Stimulated activated CD8-positive, alpha-beta memory T cell treated with anti-CD3 and anti-CD28 coated beads, Interleukin-2, amount 100 ng/mL, for 1 hour (primary cell): ENCODE results near the gene ZSCAN5A.
"Not testable (repeated sequence)": the region's sequence is repeated elsewhere in the genome, so short reads cannot be mapped to it uniquely, and the experiment has no call there.

Experiments used
- DNase-seq, 2 donors: peaks; one replicate each; pipeline ENCODE4 v3.0.0-alpha.2; 2020; ENCODE audit warnings: low read depth in 2 of 2

ZSCAN5A gene

GRCh38 chr19:56314381-56315076 lies at the start of gene ZSCAN5A:
Gene ZSCAN5A, minus strand, starts transcription at chr19:56314839. Its CDS starts 89,793 bp downstream, at chr19:56225046.
- peak; percentile 92 to 96 for DNase-seq

- no peak for DNase-seq
Measured at GRCh38 chr19:56360841-56361240, 46.2 kb upstream of the ZSCAN5A start.

GRCh38 chr19:56356944-56357343 lies 42.3 kb upstream of the ZSCAN5A start:
- no peak for DNase-seq

GRCh38 chr19:56355517-56355916 lies 40.9 kb upstream of the ZSCAN5A start:
- DNase-seq: no peak

GRCh38 chr19:56351208-56351607 lies 36.6 kb upstream of the ZSCAN5A start:
- DNase-seq: no peak

- peak in 1 of 2 donors; percentile 15 for DNase-seq
Measured at GRCh38 chr19:56350416-56351045, 35.9 kb upstream of the ZSCAN5A start.

- no peak for DNase-seq
Measured at GRCh38 chr19:56348289-56348877, 33.7 kb upstream of the ZSCAN5A start.

- no peak for DNase-seq
Measured at GRCh38 chr19:56347163-56347778, 32.6 kb upstream of the ZSCAN5A start.

GRCh38 chr19:56341948-56342347 lies 27.3 kb upstream of the ZSCAN5A start:
- no peak for DNase-seq

- DNase-seq: not testable (repeated sequence)
Measured at GRCh38 chr19:56339031-56339430, 24.4 kb upstream of the ZSCAN5A start.

GRCh38 chr19:56337077-56337476 lies 22.4 kb upstream of the ZSCAN5A start:
- DNase-seq: not testable (repeated sequence)

GRCh38 chr19:56335371-56335770 lies 20.7 kb upstream of the ZSCAN5A start:
- DNase-seq: not testable (repeated sequence)

GRCh38 chr19:56333506-56333905 lies 18.9 kb upstream of the ZSCAN5A start:
- DNase-seq: no peak

- no peak for DNase-seq
Measured at GRCh38 chr19:56332695-56333094, 18.1 kb upstream of the ZSCAN5A start.

GRCh38 chr19:56324436-56324835 lies 9.8 kb upstream of the ZSCAN5A start:
- no peak for DNase-seq

GRCh38 chr19:56321989-56322440 lies 7.4 kb upstream of the ZSCAN5A start:
- no peak for DNase-seq

- no peak for DNase-seq
Measured at GRCh38 chr19:56321254-56321988, 6.8 kb upstream of the ZSCAN5A start.

- no peak for DNase-seq
Measured at GRCh38 chr19:56319991-56320390, 5.4 kb upstream of the ZSCAN5A start.

GRCh38 chr19:56317749-56318148 lies 3.1 kb upstream of the ZSCAN5A start:
- DNase-seq: no peak

- DNase-seq: no peak
Measured at GRCh38 chr19:56316728-56317127, 2.1 kb upstream of the ZSCAN5A start.

GRCh38 chr19:56315077-56315828 lies 614 bp upstream of the ZSCAN5A start:
- peak; percentile 76 to 79 for DNase-seq
